DMS153 (cell line): ENCODE data around the gene UBL5.
"Not testable (repeated sequence)": the region's sequence is repeated elsewhere in the genome, so short reads cannot be mapped to it uniquely, and the experiment has no call there.

Source experiments
- DNase-seq: peaks from one replicate; lab custom pipeline; 2025; lab: John Stamatoyannopoulos, UW

The UBL5 gene

GRCh38 chr19:9811139-9811538, 16.6 kb upstream of the UBL5 start:
- no peak for DNase-seq

- no peak for DNase-seq
Measured at GRCh38 chr19:9818175-9818733, 9.5 kb upstream of the UBL5 start.

- peak; percentile 99 for DNase-seq
Measured at GRCh38 chr19:9818734-9819595, 8.8 kb upstream of the UBL5 start, which contains the start of gene FBXL12. FBXL12 (minus strand) TSS chr19:9819079; CDS start chr19:9818813, 266 bp downstream.

GRCh38 chr19:9819596-9819909, 8.2 kb upstream of the UBL5 start:
- DNase-seq: no peak

GRCh38 chr19:9820034-9820433, 7.7 kb upstream of the UBL5 start:
- not testable (repeated sequence) for DNase-seq

- DNase-seq: no peak
Measured at GRCh38 chr19:9823816-9824215, 3.9 kb upstream of the UBL5 start.

GRCh38 chr19:9828551-9829063, 889 bp downstream of the UBL5 start:
- no peak for DNase-seq

GRCh38 chr19:9834307-9834725, 6.6 kb downstream of the UBL5 start:
- DNase-seq: no peak

- peak; percentile 99 for DNase-seq
Measured at GRCh38 chr19:9834726-9835506, 7.2 kb downstream of the UBL5 start, which contains the start of gene PIN1. PIN1 (plus strand) TSS chr19:9835318; CDS start chr19:9835345, 27 bp downstream.

- no peak for DNase-seq
Measured at GRCh38 chr19:9835507-9835949, 7.8 kb downstream of the UBL5 start.

- DNase-seq: no peak
Measured at GRCh38 chr19:9836021-9836420, 8.3 kb downstream of the UBL5 start.

GRCh38 chr19:9838324-9838723, 10.6 kb downstream of the UBL5 start:
- no peak for DNase-seq

GRCh38 chr19:9839415-9839814, 11.7 kb downstream of the UBL5 start:
- no peak for DNase-seq

GRCh38 chr19:9842834-9843625, 15.3 kb downstream of the UBL5 start:
- no peak for DNase-seq

GRCh38 chr19:9843626-9844273, 16.0 kb downstream of the UBL5 start:
- DNase-seq: not testable (repeated sequence)

- DNase-seq: no peak
Measured at GRCh38 chr19:9847087-9847671, 19.5 kb downstream of the UBL5 start.

GRCh38 chr19:9848060-9848459, 20.3 kb downstream of the UBL5 start:
- DNase-seq: no peak

- no peak for DNase-seq
Measured at GRCh38 chr19:9848762-9849161, 21.0 kb downstream of the UBL5 start.

- no peak for DNase-seq
Measured at GRCh38 chr19:9849791-9850190, 22.1 kb downstream of the UBL5 start.

GRCh38 chr19:9850235-9850959, 22.7 kb downstream of the UBL5 start:
- peak; percentile 75 for DNase-seq
